Fibroblast of lung (primary cell): ENCODE data around the gene NSDHL.

Source experiments
- EZH2 ChIP-seq: IDR thresholded peaks from 2 replicates; pipeline ENCODE4 v1.5.1; 2012; ENCODE audit warnings: low read length, control low read depth, mild to moderate bottlenecking; ENCODE audit errors: missing control alignments
- TF ChIP-seq, protein P1 (sequence below), 2 donors: IDR thresholded peaks in 1 of 2; conservative IDR thresholded peaks in 1 of 2; 1 replicate in 1 of 2; 2 replicates in 1 of 2; pipeline ENCODE4 v1.5.1; 2011 to 2012; ENCODE audit warnings: low read length in 2 of 2, control low read depth in 1 of 2, inconsistent platforms in 1 of 2, low read depth in 1 of 2, mild to moderate bottlenecking in 1 of 2

DNA sequence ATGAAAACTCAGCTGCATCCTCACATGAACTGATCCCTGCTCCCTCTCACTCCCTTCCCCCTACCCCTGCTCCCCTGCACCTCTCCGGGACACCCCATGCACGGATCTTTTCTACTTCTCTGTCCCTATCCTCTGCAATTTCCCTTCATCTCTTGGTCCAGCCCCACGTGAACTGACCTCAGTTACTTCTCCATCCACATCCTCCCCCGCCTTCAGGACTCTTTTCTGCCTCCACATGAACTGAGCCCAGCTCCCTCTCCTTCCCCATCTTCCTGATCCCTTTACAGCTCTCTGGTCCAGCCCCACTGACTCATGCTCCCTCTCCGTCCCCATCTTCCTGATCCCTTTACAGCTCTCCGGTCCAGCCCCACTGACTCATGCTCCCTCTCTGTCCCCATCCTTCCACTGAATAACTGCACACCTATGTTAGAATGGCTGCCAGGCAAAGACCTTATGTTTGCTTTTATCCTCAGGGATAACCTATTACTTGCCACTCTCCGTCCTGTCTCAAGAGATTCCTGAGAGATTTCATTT, 6.0 kb upstream of the NSDHL start:
- TF ChIP-seq, protein P1, sequence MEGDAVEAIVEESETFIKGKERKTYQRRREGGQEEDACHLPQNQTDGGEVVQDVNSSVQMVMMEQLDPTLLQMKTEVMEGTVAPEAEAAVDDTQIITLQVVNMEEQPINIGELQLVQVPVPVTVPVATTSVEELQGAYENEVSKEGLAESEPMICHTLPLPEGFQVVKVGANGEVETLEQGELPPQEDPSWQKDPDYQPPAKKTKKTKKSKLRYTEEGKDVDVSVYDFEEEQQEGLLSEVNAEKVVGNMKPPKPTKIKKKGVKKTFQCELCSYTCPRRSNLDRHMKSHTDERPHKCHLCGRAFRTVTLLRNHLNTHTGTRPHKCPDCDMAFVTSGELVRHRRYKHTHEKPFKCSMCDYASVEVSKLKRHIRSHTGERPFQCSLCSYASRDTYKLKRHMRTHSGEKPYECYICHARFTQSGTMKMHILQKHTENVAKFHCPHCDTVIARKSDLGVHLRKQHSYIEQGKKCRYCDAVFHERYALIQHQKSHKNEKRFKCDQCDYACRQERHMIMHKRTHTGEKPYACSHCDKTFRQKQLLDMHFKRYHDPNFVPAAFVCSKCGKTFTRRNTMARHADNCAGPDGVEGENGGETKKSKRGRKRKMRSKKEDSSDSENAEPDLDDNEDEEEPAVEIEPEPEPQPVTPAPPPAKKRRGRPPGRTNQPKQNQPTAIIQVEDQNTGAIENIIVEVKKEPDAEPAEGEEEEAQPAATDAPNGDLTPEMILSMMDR (conservative IDR thresholded peaks at IDR 0.05 in 1 of 2, IDR thresholded peaks at IDR 0.05 in 1 of 2; ENCODE audit: low read depth in 1 of 2, low read length in 2 of 2), result no peak
- no peak for TF ChIP-seq EZH2
